SK-N-SH (cell line): ENCODE measurements around the gene GLIPR1L2.

Experiments used
- CHD2 ChIP-seq: fragments of 150-350 bp; IDR thresholded peaks from 2 replicates; pipeline ENCODE4 v1.6.1; 2018; ENCODE audit warnings: low read length; ENCODE audit not compliant: partially characterized antibody
- FOXJ3 ChIP-seq: sonication (generic); formaldehyde crosslinking; IDR thresholded peaks from 2 replicates; pipeline ENCODE4 v1.5.1; 2020; ENCODE audit warnings: mild to moderate bottlenecking, missing genetic modification reagents
- FOXM1 ChIP-seq: IDR thresholded peaks from 2 replicates; pipeline ENCODE4 v1.4.0; 2012; ENCODE audit warnings: low read depth, mild to moderate bottlenecking
- MXI1 ChIP-seq: IDR thresholded peaks from 2 replicates; pipeline ENCODE4 v1.6.1; 2012; ENCODE audit warnings: mild to moderate bottlenecking, low read depth, low read length, improper control_type of control experiment
- POLR2AphosphoS5 ChIP-seq: IDR thresholded peaks from 2 replicates; pipeline ENCODE4 v1.6.1; 2012; ENCODE audit warnings: low read depth, low read length
- RAD21 ChIP-seq: IDR thresholded peaks from 2 replicates; pipeline ENCODE4 v1.6.1; 2012; ENCODE audit warnings: mild to moderate bottlenecking, low read length
- TAF1 ChIP-seq: IDR thresholded peaks from 2 replicates; pipeline ENCODE4 v1.6.1; 2012; ENCODE audit warnings: low read depth, mild to moderate bottlenecking, low read length, moderate library complexity, borderline replicate concordance
- TF ChIP-seq, protein P1 (sequence below): fragments of 200-600 bp; sonication (generic); IDR thresholded peaks from 2 replicates; pipeline ENCODE4 v1.6.1; 2017; ENCODE audit warnings: antibody characterized with exemption, mild to moderate bottlenecking, moderate library complexity
- TF ChIP-seq, protein P2 (sequence below): IDR thresholded peaks from 2 replicates; pipeline ENCODE4 v1.4.0; 2012; ENCODE audit warnings: low read depth
- TF ChIP-seq, protein P3 (sequence below): fragments of 150-350 bp; IDR thresholded peaks from 2 replicates; pipeline ENCODE4 v1.6.1; 2017; ENCODE audit warnings: antibody characterized with exemption, low read length, low read depth, borderline replicate concordance

DNA sequence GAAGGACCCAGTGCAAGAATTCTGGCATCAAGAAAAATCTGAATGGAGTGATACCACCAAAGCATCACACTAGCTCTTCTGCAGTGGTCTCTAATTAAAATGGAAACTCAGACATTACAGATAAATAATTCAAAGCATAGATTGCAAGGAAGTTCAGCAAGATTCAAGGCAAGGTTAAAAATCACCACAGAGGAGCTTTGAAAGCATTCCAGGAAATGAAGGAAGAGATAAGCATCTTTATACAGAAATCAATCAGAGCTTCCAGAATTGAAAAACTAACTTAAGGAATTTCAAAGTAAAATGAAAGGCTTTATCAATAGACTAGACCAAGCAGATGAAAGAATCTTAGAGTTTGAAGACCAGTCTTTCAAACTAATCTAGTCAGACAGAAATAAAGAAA is 69.3 kb downstream of the GLIPR1L2 start:
- TF ChIP-seq POLR2AphosphoS5, result no peak
- TF ChIP-seq, protein P1, sequence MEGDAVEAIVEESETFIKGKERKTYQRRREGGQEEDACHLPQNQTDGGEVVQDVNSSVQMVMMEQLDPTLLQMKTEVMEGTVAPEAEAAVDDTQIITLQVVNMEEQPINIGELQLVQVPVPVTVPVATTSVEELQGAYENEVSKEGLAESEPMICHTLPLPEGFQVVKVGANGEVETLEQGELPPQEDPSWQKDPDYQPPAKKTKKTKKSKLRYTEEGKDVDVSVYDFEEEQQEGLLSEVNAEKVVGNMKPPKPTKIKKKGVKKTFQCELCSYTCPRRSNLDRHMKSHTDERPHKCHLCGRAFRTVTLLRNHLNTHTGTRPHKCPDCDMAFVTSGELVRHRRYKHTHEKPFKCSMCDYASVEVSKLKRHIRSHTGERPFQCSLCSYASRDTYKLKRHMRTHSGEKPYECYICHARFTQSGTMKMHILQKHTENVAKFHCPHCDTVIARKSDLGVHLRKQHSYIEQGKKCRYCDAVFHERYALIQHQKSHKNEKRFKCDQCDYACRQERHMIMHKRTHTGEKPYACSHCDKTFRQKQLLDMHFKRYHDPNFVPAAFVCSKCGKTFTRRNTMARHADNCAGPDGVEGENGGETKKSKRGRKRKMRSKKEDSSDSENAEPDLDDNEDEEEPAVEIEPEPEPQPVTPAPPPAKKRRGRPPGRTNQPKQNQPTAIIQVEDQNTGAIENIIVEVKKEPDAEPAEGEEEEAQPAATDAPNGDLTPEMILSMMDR, result no peak
- TF ChIP-seq, protein P2, sequence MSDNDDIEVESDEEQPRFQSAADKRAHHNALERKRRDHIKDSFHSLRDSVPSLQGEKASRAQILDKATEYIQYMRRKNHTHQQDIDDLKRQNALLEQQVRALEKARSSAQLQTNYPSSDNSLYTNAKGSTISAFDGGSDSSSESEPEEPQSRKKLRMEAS, result no peak
- TF ChIP-seq, protein P3, sequence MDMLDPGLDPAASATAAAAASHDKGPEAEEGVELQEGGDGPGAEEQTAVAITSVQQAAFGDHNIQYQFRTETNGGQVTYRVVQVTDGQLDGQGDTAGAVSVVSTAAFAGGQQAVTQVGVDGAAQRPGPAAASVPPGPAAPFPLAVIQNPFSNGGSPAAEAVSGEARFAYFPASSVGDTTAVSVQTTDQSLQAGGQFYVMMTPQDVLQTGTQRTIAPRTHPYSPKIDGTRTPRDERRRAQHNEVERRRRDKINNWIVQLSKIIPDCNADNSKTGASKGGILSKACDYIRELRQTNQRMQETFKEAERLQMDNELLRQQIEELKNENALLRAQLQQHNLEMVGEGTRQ, result no peak
- no peak for TF ChIP-seq FOXM1
- TF ChIP-seq FOXJ3 (CRISPR knock-in tag), result no peak
- TF ChIP-seq TAF1, result no peak
- TF ChIP-seq CHD2, result no peak
- no peak for TF ChIP-seq MXI1
- TF ChIP-seq RAD21, result no peak
